Brain pericyte (primary cell): ENCODE data around the gene ECHDC1.

ENCODE experiments used
- DNase-seq: peaks from one replicate; pipeline ENCODE4 v3.0.0-alpha.2; 2012; ENCODE audit warnings: low read depth, low spot score

ECHDC1 gene

DNA sequence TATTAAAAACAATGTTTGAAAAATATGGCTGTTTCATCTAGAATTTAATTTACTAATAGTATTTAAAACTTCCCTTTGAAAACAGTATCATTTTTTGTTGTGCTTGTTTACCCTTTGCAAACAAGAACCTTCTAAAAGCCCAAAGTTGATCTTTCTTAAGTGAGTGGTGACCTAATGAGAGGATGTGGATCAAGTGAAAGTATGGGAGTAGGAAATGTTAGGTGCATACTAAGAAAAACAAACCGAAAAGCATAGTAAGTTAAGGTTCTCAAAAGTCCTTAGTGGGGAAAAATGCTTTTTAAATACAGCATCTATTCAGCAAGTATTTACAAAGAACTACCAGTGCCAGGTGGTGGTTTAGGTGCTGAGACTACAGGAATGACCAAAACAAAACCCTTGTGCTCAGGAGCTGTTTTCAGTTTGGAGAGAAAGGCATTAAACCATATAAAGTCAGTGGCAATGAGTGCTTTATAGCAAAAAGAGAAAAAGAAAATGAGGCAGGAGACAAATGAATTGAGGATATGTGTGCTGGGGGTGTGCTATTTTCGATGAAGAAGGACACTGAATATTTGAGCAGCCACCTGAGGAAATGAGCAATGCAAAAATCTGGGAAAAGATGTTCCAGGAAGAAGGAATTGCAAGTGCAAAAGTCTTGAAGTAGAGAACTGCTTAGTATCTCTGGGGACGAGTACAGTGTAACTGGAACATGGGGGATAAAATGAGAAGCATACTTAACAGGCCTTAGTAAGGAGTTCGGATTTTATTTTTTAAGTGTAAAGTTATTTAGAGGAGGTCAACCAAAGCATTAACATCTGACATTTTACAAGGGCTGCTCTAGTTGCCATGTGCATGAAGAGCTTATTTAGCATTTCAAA lies 52.8 kb downstream of the ECHDC1 start:
- DNase-seq = no peak

DNA sequence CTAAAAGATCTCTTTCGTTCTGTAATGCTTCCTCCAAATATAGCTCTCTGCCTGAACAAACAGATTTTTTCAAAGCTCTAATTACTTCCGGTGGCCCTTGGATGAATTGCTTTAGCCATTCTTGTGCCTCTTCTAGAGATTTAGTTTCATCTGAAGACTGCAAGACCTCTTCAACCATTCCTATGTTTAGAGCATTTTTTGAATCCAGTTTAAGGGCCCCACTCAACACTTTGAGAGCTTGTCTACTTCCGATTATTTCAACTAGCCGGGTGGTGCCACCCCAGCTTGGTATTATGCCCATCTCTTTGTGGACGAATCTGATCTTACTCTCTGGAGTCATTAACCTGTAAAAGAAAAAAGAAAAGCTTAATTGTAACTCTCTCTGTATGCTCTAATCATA lies 53.5 kb downstream of the ECHDC1 start:
- DNase-seq = no peak

DNA sequence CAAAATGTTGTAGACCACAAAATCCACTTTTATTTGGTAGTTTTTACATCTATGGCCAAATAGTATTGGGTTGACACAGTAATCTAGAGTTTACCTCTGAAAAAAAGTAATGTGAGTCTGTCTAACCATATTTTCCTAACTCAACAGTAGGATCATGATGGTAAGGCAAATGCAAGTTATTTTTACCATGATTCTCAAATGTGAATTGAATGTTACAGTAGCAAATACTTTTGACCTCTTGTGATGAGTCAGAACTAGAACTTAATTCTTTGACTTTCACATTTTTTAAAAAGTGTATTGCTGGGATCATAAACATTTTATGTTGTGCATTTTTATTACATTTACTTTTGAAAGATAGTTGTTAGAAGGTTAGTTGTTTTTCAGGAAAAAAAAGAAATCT lies 54.7 kb downstream of the ECHDC1 start:
- DNase-seq = no peak

DNA sequence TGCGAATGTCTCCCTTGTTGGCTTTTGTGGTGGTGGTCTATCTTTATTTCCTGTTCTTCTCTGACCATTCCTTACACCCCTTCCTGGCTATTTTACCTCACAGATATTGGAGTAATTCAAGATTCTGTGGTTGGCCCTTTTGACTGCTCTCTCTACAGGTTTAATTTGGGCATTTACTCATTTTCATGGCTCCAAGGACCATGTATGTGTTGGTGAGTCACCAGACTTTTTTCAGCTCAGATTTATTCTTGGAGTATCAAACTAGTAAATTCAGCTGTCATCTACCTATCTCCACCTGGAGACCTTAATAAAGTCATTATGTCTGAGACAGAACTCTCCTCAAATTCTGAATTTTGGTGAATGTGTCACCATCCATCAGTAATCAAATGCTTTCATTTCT lies 61.2 kb downstream of the ECHDC1 start:
- DNase-seq = no peak

DNA sequence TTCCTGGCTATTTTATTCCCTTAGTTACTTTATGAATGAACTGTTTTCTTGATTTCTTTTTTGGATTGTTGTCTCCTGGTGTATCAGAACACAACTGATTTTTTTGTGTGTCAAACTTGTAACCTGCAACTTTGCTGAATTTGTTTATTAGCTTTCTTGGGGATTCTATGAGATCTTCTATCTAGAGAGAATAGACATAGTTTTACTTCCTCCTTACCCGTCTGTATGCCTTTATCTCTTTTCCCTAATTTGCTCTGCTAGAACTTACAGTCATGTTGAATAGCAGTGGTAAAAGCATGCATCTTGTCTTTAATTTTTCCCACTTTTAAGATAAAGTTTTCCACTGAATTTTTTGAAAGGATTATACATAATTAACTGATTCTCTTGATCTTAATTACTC lies 63.6 kb downstream of the ECHDC1 start:
- DNase-seq = no peak

DNA sequence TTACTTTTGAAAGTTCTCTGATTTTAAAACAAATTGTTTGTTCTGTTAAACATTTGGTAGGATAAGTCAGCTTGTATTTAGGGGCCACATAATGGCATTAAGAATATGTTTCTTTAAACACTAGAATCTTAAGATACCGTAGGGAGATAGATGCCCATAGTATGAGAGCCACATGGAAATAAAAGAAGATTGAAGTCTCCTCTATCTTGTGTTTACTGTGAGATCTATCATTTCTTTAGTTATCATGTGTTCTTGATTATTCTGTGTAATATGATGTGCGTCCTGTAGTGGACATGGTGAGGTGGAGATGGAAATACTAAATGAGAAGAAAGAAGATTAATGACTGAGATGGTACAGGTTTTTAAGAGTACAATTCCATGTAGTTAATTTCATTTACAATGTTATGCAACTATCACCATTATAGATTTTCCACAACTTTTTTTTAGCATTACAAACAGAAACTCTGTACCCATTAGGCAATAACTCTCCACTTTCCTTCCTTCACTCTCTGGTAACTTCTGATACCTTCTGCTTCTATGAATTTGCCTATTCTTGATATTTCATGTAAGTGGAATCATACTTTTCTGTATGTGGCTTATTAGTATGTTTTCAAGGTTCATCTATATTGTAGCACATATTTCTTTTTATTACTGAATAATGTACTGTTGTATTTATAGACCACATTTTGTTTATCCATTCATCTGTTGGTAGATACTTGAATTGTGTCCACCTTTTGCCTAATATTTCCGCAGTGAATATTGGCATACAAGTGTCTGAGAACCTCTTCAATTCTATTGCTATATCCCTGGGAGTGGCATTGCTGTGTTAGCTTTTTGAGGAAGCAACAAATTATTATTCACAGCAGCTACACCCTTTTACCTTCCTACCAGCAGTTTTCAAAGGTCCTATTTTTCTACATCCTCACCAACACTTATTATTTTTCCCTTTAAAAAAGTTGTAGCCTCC lies 65.2 kb downstream of the ECHDC1 start:
- DNase-seq = no peak

DNA sequence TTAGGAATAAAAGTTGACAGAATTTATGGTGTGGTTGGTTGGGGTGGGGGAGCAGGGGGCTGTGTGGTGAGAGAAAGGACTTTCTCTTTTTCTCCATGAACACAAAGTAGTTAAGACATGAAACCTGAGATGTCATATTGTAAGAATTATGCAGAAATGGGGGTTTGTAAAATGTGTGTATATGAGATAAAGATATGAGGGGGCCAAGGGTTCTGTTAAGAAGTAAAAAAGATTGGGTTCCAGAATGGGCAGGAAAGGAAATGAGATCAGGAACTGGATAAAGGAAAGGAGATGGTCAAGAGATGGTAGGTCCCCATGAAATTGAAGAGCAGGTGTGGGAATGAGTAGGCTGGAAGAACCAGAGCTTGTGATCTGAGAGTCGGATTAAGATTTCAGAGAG lies 67.1 kb downstream of the ECHDC1 start:
- DNase-seq = no peak

DNA sequence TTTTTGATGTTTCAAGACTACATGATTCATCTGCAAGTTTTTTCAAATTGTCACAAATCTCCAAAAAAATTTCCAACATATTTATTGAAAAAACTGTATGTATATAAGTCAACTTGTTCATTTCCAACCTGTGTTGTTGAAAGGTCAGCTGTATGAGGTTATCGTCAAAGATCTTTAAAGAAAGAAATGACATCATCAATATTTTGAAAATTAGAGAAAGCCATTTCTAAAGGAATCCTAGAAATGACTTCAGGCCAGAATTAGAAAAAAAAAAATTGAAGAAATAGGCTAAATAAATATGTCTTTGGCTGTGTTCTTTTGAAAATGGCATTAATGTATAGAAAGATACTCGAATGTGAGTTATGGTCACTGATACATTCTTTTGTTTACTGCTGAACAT lies 69.9 kb downstream of the ECHDC1 start:
- no peak for DNase-seq

DNA sequence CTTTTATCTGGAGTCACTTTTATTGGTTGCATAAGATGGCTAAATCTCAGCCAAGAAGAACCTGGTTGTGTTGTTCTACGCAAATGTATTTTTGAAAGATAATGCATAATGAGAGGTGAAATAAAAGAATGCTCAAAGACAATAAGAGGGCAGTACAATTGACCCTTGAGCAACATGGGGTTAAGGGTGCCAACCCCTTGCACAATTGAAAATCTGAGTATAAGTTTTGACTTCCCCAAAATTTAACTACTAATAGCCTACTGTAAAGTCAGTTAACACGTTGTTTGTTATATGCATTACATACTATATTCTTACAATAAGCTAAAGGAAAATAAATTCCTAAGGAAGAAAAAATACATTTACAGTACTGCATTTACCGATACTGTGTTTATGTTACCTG lies 70.8 kb downstream of the ECHDC1 start:
- DNase-seq = no peak

DNA sequence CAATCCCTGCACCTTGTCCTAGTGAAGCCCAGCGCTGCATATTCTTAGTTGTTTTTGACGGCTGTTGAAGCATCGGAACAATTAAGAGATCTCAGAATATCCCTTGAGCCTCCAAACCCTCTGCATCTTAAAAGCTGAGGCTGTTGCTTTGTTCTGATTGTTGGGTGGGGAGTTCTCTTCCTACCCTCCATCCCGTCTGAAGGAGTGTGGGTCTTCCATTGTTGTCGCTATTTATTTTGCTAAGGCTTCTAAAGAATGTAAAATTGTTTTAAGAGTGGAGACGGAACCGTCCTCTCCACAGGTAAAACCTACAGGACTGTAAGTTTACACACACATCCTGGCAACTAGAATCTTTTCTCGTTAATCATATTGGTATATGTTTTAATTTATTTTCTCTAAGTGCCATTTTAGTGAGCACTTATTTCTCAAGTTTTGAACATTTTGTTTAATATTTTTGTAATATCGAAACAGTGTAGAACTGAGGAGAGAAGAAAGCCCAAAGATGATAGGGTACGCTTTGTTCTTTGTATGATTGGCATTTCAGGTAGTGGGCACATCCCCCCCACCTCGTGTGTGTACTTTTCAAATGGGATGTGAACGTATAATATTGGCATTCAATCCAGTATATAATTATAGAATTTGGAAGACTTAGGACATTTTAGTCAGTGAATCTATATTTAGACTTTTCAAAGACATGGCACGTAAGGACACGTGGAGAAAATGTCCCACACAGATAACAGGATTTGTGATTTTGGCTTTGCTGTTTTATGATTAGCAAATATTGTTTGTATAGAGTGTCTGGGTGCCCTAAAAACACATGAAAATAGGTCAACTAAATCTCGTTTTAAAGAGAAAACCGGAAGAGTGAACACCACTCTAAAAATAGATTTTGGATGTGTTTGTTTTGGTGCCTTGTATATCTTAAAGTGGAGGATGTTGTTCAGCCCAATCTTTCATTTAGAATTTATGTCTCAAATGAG lies 75.5 kb downstream of the ECHDC1 start:
- no peak for DNase-seq

DNA sequence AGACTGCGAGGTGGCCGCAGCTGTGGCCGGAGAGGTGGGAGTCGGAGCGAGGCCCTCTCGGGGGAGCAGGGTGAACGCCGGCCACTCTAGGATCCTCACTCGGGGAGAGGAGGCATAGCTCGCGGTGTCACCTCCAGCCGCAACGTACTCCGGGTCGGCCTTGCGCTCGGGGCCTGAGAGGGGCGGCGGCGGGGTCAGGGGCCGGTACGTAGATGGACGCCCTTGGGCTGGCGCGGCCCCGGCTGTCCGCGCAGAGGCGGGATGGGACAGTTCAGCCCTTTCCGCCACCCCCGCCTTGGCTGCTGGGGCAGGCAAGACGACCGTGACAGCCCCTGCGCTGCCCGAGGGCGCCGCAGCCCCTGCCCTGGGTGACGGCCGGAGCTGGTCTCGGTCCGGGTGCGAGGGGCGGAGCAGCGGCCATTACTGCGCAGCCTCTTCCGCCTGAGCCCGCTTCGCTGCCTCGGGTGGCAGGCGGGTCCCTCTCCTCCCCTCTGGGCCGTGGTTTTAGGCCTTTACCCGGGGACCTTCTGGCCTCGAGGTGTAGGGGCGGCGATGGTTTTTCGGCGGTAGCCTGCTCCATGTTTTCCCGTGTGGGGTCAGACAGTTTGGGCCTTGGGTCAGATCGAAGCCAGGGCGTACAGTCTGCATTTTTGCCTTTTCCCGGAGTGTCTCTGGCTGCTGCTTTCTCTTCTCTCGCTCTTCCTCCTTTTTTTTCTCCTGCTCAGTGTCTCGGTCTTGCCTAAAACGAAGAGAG lies 76.3 kb downstream of the ECHDC1 start:
- peak; percentile 7 for DNase-seq

DNA sequence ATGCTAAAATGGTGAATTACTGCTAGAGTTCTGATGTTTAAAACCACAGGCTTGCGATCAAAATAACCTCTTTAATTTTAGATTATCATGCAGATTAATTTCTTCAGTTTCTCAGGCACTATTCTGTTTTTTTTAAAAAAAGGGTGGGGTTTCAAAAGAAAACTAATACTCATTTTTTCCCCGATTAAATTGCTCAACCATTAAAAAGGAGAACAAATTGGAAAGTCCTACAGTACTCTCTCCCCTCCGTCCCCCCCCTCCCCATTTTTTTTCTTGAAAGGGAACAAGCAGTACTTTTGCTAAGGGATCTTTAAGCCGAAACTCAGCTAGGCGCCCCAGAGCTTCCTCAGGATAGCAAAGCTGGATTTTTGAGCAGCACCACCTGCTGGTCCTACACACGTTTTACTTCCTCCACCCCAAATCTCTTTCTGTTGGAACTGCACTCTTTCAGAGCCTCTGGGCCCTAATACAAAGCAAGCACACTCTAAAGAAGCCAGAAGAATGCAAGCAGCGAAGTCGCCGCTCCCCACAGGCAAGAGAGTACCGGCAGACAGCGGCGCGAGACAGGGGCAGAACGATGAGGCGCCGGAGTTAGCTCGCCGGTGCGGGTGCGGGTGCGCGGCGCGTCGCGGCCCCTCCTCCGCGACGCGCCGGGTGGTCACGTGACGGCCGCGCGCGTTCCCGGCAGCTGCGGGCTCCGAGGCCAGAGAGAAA lies 77.1 kb downstream of the ECHDC1 start, which contains the start of gene RNF146:
Gene RNF146 (plus strand): TSS at position 687 of the 714 bp plus-strand sequence. CDS start 13,475 bp downstream, outside the sequence.
- peak; percentile 64 for DNase-seq

DNA sequence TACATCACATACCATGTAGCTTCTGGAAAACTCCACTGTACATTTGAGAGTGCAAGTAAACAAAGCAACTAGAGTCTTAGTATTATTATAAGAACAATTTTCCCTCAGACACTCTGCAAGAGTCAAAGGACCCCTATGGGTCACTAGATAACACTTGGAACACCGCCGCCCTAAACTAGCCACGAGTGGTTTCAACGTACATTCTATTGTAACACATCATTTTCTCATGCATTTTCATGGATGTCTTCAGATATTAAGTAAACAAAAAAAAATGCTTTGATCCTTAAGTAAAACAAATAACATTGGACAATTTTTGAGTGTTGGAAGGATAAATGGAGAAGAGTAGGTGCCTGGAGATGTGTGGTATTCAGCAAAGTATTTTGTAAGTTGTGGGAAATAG lies 79.9 kb downstream of the ECHDC1 start:
- no peak for DNase-seq

DNA sequence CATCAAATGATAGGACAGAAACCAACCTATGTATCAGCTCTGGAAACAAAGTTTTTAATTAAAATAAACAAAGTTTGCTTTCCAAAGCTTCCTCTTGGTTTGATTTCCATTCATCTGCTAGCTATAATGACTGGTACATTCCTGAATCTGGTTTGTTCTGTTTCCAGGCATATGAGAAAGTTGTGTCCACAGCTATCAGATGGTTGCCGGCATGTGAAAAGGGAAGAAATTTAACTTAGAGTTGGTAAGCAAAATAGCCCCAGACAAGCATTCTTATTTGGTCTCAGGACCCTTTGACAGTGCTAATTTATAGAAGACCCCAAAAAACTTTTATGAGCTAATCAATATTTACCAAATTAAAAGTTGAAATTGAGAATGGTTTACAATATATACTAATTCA lies 80.5 kb downstream of the ECHDC1 start:
- DNase-seq = no peak

DNA sequence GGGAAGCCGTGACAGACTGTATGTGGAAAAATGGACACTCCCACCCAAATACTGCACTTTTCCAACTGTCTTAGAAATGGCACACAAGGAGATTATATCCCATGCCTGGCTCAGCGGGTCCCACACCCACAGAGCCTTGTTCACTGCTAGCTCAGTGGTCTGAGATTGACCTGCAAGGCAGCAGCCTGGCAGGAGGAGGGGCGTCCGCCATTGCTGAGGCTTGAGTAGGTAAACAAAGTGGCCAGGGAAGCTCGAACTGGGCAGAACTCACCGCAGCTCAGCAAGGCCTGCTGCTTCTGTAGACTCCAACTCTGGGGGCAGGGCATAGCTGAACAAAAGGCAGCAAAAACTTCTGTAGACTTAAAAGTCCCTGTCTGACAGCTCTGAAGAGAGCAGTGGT lies 88.1 kb downstream of the ECHDC1 start:
- DNase-seq = no peak

DNA sequence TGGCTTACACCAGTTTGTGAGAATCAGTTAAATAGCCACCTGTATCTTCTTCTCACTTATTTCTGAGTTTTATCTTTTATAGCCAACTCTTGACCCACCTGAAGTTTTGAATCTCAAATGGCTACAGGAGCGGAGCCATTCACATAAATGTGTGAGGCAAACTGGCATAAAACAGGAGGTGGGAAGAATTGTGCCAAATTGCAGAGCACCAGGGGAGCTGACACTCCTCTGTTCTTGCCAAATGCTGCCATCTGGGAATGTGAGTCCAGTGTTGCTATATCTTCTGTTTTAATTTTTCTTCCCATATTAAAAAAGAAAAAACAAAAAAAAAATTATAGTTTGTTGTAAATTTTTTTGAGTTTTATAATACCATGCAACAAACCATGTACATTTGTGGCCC lies 93.8 kb downstream of the ECHDC1 start:
- no peak for DNase-seq

DNA sequence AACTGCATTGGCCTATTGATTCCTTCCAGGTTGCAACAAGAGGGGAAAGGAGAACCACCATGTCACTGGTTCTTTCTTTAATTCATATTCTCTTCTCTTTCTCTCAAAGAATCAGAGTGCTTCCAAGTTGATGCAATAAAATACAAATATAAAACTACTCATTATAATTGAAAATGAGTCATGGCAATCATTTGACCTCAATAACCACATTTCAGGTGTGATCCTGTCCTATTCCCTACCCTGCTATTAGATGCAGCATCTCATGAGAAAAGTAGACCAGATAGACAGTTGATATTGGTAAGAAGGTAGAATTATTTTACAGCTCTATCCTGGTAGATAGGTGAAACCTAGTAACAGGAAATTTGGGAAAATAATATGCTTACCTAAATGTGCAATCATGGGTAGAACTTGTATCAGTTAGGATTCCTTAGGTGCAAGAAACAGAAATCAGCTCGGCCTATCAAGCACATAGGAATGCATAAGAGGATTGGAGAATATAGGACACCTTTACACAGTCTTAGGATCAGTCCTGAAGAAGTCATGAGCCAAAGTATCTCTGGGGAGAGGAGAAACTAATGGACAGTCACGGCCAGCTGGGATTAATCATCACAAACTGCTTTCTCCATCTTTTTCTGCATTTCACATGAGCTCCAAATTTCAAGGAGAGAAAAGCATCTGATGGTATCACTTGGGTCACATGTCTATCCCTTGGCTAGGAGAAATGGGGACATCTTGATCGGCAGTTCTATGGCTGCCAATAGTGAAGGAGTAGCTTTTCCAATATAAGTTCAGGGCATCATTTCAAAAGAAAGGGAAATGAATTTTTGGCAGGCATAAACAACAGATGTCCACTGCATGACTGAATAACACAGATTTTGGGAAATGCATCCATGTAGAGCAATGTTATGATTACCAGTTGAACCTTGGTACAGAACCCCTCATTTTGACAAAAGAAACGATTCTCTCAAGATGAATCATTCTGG lies 96.0 kb downstream of the ECHDC1 start:
- no peak for DNase-seq

DNA sequence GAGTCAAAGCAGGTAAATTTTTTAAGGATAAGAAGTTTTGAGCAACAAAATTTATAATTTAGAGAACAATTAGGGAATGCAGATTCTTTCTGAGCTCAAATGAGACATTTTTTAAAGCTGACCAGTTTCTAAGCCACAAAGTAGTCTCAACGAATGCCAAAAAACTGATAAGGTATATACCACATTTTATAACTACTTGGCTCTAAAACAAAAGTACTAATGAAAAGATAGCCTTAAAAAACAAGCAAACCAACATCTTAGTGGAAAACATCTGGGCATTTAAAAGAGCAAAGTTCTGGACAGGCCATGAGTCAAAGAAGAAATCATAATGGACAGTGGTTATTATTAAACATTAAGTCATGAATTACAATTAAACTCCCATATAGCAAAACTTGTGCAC lies 99.9 kb downstream of the ECHDC1 start:
- DNase-seq = no peak
